Activated CD8-positive, alpha-beta T cell treated with anti-CD3 and anti-CD28 coated beads for 36 hours (primary cell): ENCODE measurements around the gene PLCB3. TPM values are rescaled to one million over a fixed set of nuclear protein-coding genes. Genes with fewer than 3 reads are reported as not detected.

Experiments used
- ATAC-seq: fragments of 200-7000 bp; cut with Tn5 transposase; one replicate; pipeline ENCODE4 v1.10.0; 2021; ENCODE audit warnings: mild to moderate bottlenecking, moderate library complexity
- CTCF ChIA-PET: fragments of 350-600 bp; sonication (Branson Sonifier 250); formaldehyde crosslinking; loops from one replicate; lab custom pipeline; 2021; ENCODE audit warnings: antibody characterized with exemption; lab: Charles Lee
- POLR2A ChIA-PET: fragments of 350-600 bp; sonication (Branson Sonifier 250); formaldehyde crosslinking; loops from one replicate; lab custom pipeline; 2021; ENCODE audit warnings: antibody characterized with exemption; lab: Charles Lee
- DNase-seq: peaks from one replicate; pipeline ENCODE4 v3.0.0-alpha.2; 2020
- H3K27ac Mint-ChIP-seq: one replicate; pipeline ENCODE4 v1.8.0; 2021; ENCODE audit warnings: mild to moderate bottlenecking, mixed read lengths
- H3K27me3 Mint-ChIP-seq: one replicate; pipeline ENCODE4 v1.8.0; 2021; ENCODE audit warnings: mixed read lengths
- H3K36me3 Mint-ChIP-seq: one replicate; pipeline ENCODE4 v1.8.0; 2021; ENCODE audit warnings: low read depth, mixed read lengths
- H3K4me1 Mint-ChIP-seq: one replicate; pipeline ENCODE4 v1.8.0; 2021; ENCODE audit warnings: low read depth, mixed read lengths
- H3K4me3 Mint-ChIP-seq: one replicate; pipeline ENCODE4 v1.8.0; 2021; ENCODE audit warnings: mild to moderate bottlenecking, moderate library complexity, mixed read lengths
- H3K9me3 Mint-ChIP-seq: one replicate; pipeline ENCODE4 v1.8.0; 2021; ENCODE audit warnings: mixed read lengths
- CTCF ChIP-seq: fragments of 200-600 bp; IDR thresholded peaks from one replicate; pipeline ENCODE4 v1.8.0; 2022; ENCODE audit warnings: antibody characterized with exemption, mild to moderate bottlenecking
- intact Hi-C: fragments of 100-400 bp; cut with micrococcal nuclease; formaldehyde crosslinking; loops from one replicate; pipeline ENCODE4 v1.10.0; 2022
- total RNA-seq, 2 experiments: library from RNA; stranded (reverse); gene quantifications; one replicate each; pipeline ENCODE4 v1.2.3, GENCODE V29; 2021

PLCB3 gene
- total RNA-seq, 2 experiments from 2014 or later = 8.7 to 9.6 TPM

GRCh38 chr11:64281957-64282770 lies 30.8 kb downstream of the PLCB3 start:
- Mint-ChIP-seq H3K9me3 (no peaks in the 10 kb centered on the region), H3K27me3 (no peaks in the 10 kb centered on the region), H3K36me3 (peaks cover 6% of the 10 kb centered on the region), H3K4me1 (peaks cover 15% of the 10 kb centered on the region), H3K4me3 (no peak overlapping the region), H3K27ac (no peak overlapping the region)
- DNase-seq = no peak
- no peak for TF ChIP-seq CTCF
- ChIA-PET POLR2A (interaction anchor here (0.6 to 4.7 kb wide), 3 partner anchors 11 to 22 kb away, joined by 3 to 47 read pairs (median 6); no protein-coding TSS in a partner anchor), CTCF (interaction anchor here (0.8 to 8.1 kb wide), 4 partner anchors 21 to 78 kb away, joined by 3 to 77 read pairs (median 4); partner anchors contain the start of genes CATSPERZ, ESRRA, PRDX5 and TRMT112)
- no peak for ATAC-seq
- intact Hi-C loops = no loop called here

GRCh38 chr11:64283092-64283491 lies 31.8 kb downstream of the PLCB3 start:
- intact Hi-C loops = no loop called here
- Mint-ChIP-seq H3K27me3 (no peaks in the 10 kb centered on the region), H3K4me3 (peak overlapping the region; percentile 27), H3K4me1 (peaks cover 15% of the 10 kb centered on the region), H3K27ac (no peak overlapping the region), H3K36me3 (peaks cover 6% of the 10 kb centered on the region), H3K9me3 (no peaks in the 10 kb centered on the region)
- ATAC-seq (no peak), DNase-seq (no peak)
- no peak for TF ChIP-seq CTCF
- POLR2A ChIA-PET = interaction anchor here (0.9 to 4.7 kb wide), 6 partner anchors 8 to 76 kb away, joined by 3 to 47 read pairs (median 4); partner anchors contain the start of genes CATSPERZ and FERMT3
- CTCF ChIA-PET = interaction anchor here (1.0 to 8.1 kb wide), 5 partner anchors 11 to 35 kb away, joined by 3 to 77 read pairs (median 3); partner anchors contain the start of genes CATSPERZ, ESRRA, PRDX5 and TRMT112

- H3K4me3 Mint-ChIP-seq = peak within 1 kb of the TSS; percentile 80
- no peak for TF ChIP-seq CTCF
- no peaks in the 10 kb centered on the region for H3K9me3 Mint-ChIP-seq
- peaks cover 15% of the 10 kb centered on the region for H3K4me1 Mint-ChIP-seq
- DNase-seq (peak; percentile 95), ATAC-seq (peak; percentile 87)
- peak within 1 kb of the TSS; percentile 88 for H3K27ac Mint-ChIP-seq
- no peaks in the 10 kb centered on the region for H3K27me3 Mint-ChIP-seq
- ChIA-PET CTCF (interaction anchor here (0.7 to 8.1 kb wide), 9 partner anchors 12 to 80 kb away, joined by 3 to 77 read pairs (median 4); partner anchors contain the start of genes CATSPERZ, ESRRA, PRDX5 and TRMT112), POLR2A (interaction anchor here (0.9 to 4.7 kb wide), 15 partner anchors 8 to 98 kb away, joined by 3 to 47 read pairs (median 4); partner anchors contain the start of genes CATSPERZ, ESRRA, NUDT22 and PRDX5)
- H3K36me3 Mint-ChIP-seq = peaks cover 6% of the 10 kb centered on the region
- intact Hi-C loops = no loop called here
Measured at GRCh38 chr11:64284048-64284961, 33.0 kb downstream of the PLCB3 start, which contains the start of gene BAD. TSS of gene BAD (minus strand) at chr11:64284665. CDS start at chr11:64284368, 297 bp downstream.

- Mint-ChIP-seq H3K4me1 (peaks cover 15% of the 10 kb centered on the region), H3K4me3 (peak within 1 kb of the TSS; percentile 80), H3K36me3 (peaks cover 6% of the 10 kb centered on the region), H3K9me3 (no peaks in the 10 kb centered on the region), H3K27me3 (no peaks in the 10 kb centered on the region), H3K27ac (peak within 1 kb of the TSS; percentile 88)
- POLR2A ChIA-PET = interaction anchor here (1.0 to 4.7 kb wide), 11 partner anchors 9 to 99 kb away, joined by 3 to 47 read pairs (median 4); partner anchors contain the start of genes ESRRA, NUDT22, PRDX5 and STIP1
- ATAC-seq (peak; percentile 65), DNase-seq (peak; percentile 89)
- intact Hi-C loops = no loop called here
- CTCF ChIA-PET = interaction anchor here (0.8 to 8.1 kb wide), 6 partner anchors 13 to 81 kb away, joined by 3 to 77 read pairs (median 4); partner anchors contain the start of genes CATSPERZ, ESRRA, PRDX5 and TRMT112
- TF ChIP-seq CTCF = no peak
Measured at GRCh38 chr11:64284962-64285884, 33.9 kb downstream of the PLCB3 start, which contains the start of gene GPR137. TSS of gene GPR137 (plus strand) at chr11:64285848. CDS start at chr11:64286525, 677 bp downstream.
